GM10266 (cell line): ENCODE data around the gene PAX7.
"Not testable (repeated sequence)": the region's sequence is repeated elsewhere in the genome, so short reads cannot be mapped to it uniquely, and the experiment has no call there.

Source experiments
- DNase-seq: peaks from one replicate; pipeline ENCODE4 v3.0.0; 2012; ENCODE audit errors: extremely low spot score
- TF ChIP-seq, protein P1 (sequence below): IDR thresholded peaks from 2 replicates; pipeline ENCODE4 v1.5.1; 2012; ENCODE audit warnings: mild to moderate bottlenecking, low read depth; ENCODE audit not compliant: control insufficient read depth, insufficient read depth; ENCODE audit errors: missing control alignments

Gene PAX7

DNA sequence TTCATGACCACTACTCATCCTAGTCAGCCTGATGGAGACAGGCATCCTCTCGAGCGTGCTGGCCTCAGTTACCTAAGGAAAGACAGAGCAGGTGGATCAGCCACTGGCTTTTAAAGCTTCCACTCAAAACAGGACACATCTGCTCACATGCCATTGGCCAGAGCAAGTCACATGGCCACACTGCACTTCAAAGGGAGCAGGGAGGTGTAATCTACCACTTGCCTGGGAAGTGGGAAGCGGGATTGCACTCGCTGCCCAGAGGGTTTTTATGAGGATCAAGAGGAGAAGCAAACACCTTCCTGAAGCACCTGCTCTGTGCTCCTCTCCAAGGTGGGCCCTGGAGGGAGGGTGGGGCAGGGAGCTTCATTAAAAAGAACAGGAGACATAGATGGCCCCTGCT is 120.8 kb downstream of the PAX7 start:
- no peak for DNase-seq
- TF ChIP-seq, protein P1, sequence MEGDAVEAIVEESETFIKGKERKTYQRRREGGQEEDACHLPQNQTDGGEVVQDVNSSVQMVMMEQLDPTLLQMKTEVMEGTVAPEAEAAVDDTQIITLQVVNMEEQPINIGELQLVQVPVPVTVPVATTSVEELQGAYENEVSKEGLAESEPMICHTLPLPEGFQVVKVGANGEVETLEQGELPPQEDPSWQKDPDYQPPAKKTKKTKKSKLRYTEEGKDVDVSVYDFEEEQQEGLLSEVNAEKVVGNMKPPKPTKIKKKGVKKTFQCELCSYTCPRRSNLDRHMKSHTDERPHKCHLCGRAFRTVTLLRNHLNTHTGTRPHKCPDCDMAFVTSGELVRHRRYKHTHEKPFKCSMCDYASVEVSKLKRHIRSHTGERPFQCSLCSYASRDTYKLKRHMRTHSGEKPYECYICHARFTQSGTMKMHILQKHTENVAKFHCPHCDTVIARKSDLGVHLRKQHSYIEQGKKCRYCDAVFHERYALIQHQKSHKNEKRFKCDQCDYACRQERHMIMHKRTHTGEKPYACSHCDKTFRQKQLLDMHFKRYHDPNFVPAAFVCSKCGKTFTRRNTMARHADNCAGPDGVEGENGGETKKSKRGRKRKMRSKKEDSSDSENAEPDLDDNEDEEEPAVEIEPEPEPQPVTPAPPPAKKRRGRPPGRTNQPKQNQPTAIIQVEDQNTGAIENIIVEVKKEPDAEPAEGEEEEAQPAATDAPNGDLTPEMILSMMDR, result no peak

DNA sequence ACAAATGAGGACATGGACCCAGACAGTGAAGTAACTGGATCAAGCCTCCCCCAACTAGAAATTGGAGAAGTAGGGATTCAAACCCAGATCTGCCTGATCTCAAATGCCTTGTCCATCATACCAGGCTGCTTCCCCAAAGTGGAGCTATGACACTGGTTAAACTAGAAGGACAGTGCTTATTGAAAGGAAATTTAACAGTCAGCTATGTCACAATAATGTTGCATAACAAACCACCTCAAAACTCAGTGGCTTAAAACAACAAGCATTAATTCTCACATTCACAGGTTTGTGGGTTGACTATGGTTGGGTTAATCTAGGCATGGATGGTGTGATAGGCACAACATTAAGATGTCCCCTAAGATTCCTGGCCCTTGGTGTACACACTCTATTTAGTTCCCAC is 121.8 kb downstream of the PAX7 start:
- TF ChIP-seq, protein P1, result no peak
- DNase-seq, result no peak

DNA sequence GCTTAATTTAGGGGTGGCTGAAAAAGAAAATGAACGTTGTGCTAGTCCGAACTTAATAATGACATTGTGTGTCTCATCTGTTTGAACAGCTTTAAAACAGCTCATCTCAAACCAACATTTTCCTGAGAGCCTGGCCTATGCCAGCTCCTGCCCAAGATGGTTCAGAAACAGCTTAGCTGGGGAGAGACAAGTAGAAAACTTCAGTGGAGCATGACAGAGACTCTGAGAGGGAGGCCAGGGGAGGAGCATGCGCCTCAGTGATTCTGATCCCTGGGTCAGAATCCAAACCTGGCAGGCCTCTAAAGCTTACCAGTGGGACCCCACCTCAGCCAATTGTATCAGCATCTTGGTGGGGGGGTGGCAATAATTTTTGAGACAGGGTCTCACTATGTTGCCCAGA is 129.5 kb downstream of the PAX7 start:
- no peak for DNase-seq
- TF ChIP-seq, protein P1, result no peak

GRCh38 chr1:18761948-18762840 is 131.5 kb downstream of the PAX7 start:
- DNase-seq, result no peak
- TF ChIP-seq, protein P1, result no peak

- no peak for DNase-seq
- TF ChIP-seq, protein P1, result no peak
Measured at GRCh38 chr1:18764362-18764761, 133.7 kb downstream of the PAX7 start.

DNA sequence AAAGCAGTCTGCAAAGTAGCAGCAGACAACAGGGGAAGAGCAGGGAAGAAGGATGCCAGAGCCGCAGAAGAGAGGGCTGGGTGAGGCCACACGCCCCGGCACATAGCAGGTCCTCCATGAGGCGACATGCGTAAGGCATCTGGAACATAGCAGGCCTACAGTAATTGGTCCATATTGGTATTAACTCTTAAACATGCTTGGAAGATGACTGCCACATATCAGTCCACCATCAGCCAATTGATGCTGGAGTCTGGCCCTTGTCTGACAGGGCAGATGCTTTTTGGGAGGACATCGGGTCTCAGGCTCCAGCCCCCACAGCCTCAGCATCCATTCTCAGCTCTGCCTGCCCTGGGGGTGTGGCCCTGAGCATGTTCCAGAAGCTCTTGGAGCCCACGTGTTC is 135.1 kb downstream of the PAX7 start:
- DNase-seq, result no peak
- TF ChIP-seq, protein P1, result no peak

- TF ChIP-seq, protein P1, result no peak
- no peak for DNase-seq
Measured at GRCh38 chr1:18766328-18766727, 135.7 kb downstream of the PAX7 start.

DNA sequence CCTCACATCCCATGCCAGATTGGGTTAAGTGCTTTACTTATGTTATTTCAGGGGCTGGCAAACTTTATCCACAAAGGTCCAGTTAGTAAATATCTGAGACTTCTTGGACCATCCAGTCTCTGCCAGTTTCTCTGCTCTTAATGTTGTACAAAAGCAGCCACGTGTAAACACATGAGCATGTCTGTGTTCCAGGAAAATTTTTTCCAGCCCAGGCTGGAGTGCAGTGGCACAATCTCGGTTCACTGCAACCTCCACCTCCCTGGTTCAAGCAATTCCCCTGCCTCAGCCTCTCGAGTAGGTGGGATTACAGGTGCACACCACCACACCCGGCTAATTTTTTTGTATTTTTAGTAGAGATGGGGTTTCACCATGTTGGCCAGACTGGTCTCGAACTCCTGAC is 136.9 kb downstream of the PAX7 start:
- not testable (repeated sequence) for DNase-seq
